Measurements from ENCODE around the gene HADHA. TPM values are rescaled to one million over a fixed set of nuclear protein-coding genes. Genes with fewer than 3 reads are reported as not detected.

The HADHA gene
- total RNA-seq, 1 donor from 2014 or later = 115 TPM

GRCh38 chr2:26185304-26185928, 59.0 kb downstream of the HADHA start:
- Histone ChIP-seq H3K36me3 (ENCODE audit: control insufficient read depth, insufficient read depth, low read length) (no peaks in the 10 kb centered on the region), H3K27me3 (ENCODE audit: control insufficient read depth, insufficient read depth, low read length) (no peaks in the 10 kb centered on the region), H3K4me3 (ENCODE audit: low read depth, low read length) (peak overlapping the region; percentile 47)
- TF ChIP-seq CTCF (IDR thresholded peaks at IDR 0.05; ENCODE audit: insufficient read depth, low read length, poor library complexity, severe bottlenecking) = no peak
- no peak for DNase-seq (ENCODE audit: low read depth)

- Histone ChIP-seq H3K27me3 (ENCODE audit: control insufficient read depth, insufficient read depth, low read length) (no peaks in the 10 kb centered on the region), H3K36me3 (ENCODE audit: control insufficient read depth, insufficient read depth, low read length) (no peaks in the 10 kb centered on the region), H3K4me3 (ENCODE audit: low read depth, low read length) (peak overlapping the region; percentile 49)
- peak; percentile 21 for TF ChIP-seq CTCF (IDR thresholded peaks at IDR 0.05; ENCODE audit: insufficient read depth, low read length, poor library complexity, severe bottlenecking)
- peak; percentile 41 for DNase-seq (ENCODE audit: low read depth)
Measured at GRCh38 chr2:26184555-26185303, 59.7 kb downstream of the HADHA start.

- peak overlapping the region; percentile 49 for H3K4me3 ChIP-seq (ENCODE audit: low read depth, low read length)
- no peaks in the 10 kb centered on the region for H3K27me3 ChIP-seq (ENCODE audit: control insufficient read depth, insufficient read depth, low read length)
- no peak for DNase-seq (ENCODE audit: low read depth)
- no peak for TF ChIP-seq CTCF (IDR thresholded peaks at IDR 0.05; ENCODE audit: insufficient read depth, low read length, poor library complexity, severe bottlenecking)
- no peaks in the 10 kb centered on the region for H3K36me3 ChIP-seq (ENCODE audit: control insufficient read depth, insufficient read depth, low read length)
Measured at GRCh38 chr2:26184121-26184520, 60.3 kb downstream of the HADHA start.

GRCh38 chr2:26182887-26183630, 61.4 kb downstream of the HADHA start:
- no peaks in the 10 kb centered on the region for H3K36me3 ChIP-seq (ENCODE audit: control insufficient read depth, insufficient read depth, low read length)
- DNase-seq (ENCODE audit: low read depth) = no peak
- H3K27me3 ChIP-seq (ENCODE audit: control insufficient read depth, insufficient read depth, low read length) = no peaks in the 10 kb centered on the region
- H3K4me3 ChIP-seq (ENCODE audit: low read depth, low read length) = no peak overlapping the region
- no peak for TF ChIP-seq CTCF (IDR thresholded peaks at IDR 0.05; ENCODE audit: insufficient read depth, low read length, poor library complexity, severe bottlenecking)

GRCh38 chr2:26182441-26182840, 62.0 kb downstream of the HADHA start:
- no peak for DNase-seq (ENCODE audit: low read depth)
- Histone ChIP-seq H3K27me3 (ENCODE audit: control insufficient read depth, insufficient read depth, low read length) (no peaks in the 10 kb centered on the region), H3K36me3 (ENCODE audit: control insufficient read depth, insufficient read depth, low read length) (no peaks in the 10 kb centered on the region), H3K4me3 (ENCODE audit: low read depth, low read length) (no peak overlapping the region)
- no peak for TF ChIP-seq CTCF (IDR thresholded peaks at IDR 0.05; ENCODE audit: insufficient read depth, low read length, poor library complexity, severe bottlenecking)

Measured in kidney epithelial cell (primary cell).